CD14-positive monocyte (primary cell): ENCODE measurements around the gene ARNT2. TPM values are rescaled to one million over a fixed set of nuclear protein-coding genes. Genes with fewer than 3 reads are reported as not detected.

Experiments used
- DNase-seq, 3 donors: peaks; one replicate each; pipeline ENCODE4 v3.0.0-alpha.2; 2011 to 2022
- H2AFZ ChIP-seq: 2 replicates; pipeline ENCODE4 v1.6.0; 2012; ENCODE audit warnings: mild to moderate bottlenecking, low read depth, low read length, inconsistent platforms; ENCODE audit not compliant: insufficient read depth, poor library complexity, severe bottlenecking
- H3K27ac ChIP-seq, 2 donors: 1 replicate in 1 of 2; 2 replicates in 1 of 2; pipeline ENCODE4 v1.5.1; 2012 to 2013; ENCODE audit warnings: low read length in 2 of 2, control low read depth in 1 of 2, inconsistent platforms in 1 of 2, low read depth in 1 of 2, mild to moderate bottlenecking in 1 of 2
- H3K27me3 ChIP-seq, 2 donors: one replicate each; pipeline versions ENCODE4 v1.6.0 to v1.6.1; 2011 to 2013; ENCODE audit warnings: low read length in 2 of 2; ENCODE audit not compliant: control insufficient read depth in 2 of 2, insufficient read depth in 2 of 2
- H3K36me3 ChIP-seq, 2 donors: replicated peaks in 1 of 2; 1 replicate in 1 of 2; 2 replicates in 1 of 2; pipeline versions ENCODE4 v1.5.1 to v1.6.1; 2012 to 2013; ENCODE audit warnings: low read length in 2 of 2, control low read depth in 1 of 2, inconsistent platforms in 1 of 2, mild to moderate bottlenecking in 1 of 2; ENCODE audit not compliant: insufficient read depth in 2 of 2, control insufficient read depth in 1 of 2
- H3K4me1 ChIP-seq, 2 donors: 1 replicate in 1 of 2; 2 replicates in 1 of 2; pipeline versions ENCODE4 v1.5.1 to v1.6.1; 2012 to 2013; ENCODE audit warnings: low read length in 2 of 2, control low read depth in 1 of 2, inconsistent platforms in 1 of 2, mild to moderate bottlenecking in 1 of 2, moderate library complexity in 1 of 2; ENCODE audit not compliant: insufficient read depth in 2 of 2, control insufficient read depth in 1 of 2
- H3K4me2 ChIP-seq: replicated peaks from 2 replicates; pipeline ENCODE3; 2012; ENCODE audit warnings: low read length, moderate library complexity, mild to moderate bottlenecking; ENCODE audit not compliant: poor library complexity, severe bottlenecking; ENCODE audit errors: extremely low read depth
- H3K4me3 ChIP-seq, 3 experiments: fragments of 200-600 bp in 1 of 3; sonication (generic) in 1 of 3; replicated peaks in 1 of 3; 1 replicate in 2 of 3; 2 replicates in 1 of 3; pipeline ENCODE4 v1.5.1; 2011 to 2013; ENCODE audit warnings: low read length in 3 of 3, mild to moderate bottlenecking in 3 of 3, control low read depth in 2 of 3, low read depth in 2 of 3, inconsistent platforms in 1 of 3, moderate library complexity in 1 of 3
- H3K79me2 ChIP-seq: 2 replicates; pipeline ENCODE4 v1.6.0; 2012; ENCODE audit warnings: mild to moderate bottlenecking, control low read depth, inconsistent platforms, low read length, moderate library complexity; ENCODE audit not compliant: insufficient read depth
- H3K9ac ChIP-seq: 2 replicates; pipeline ENCODE4 v1.6.0; 2017; ENCODE audit warnings: low read length, mild to moderate bottlenecking; ENCODE audit not compliant: insufficient read depth, poor library complexity, severe bottlenecking
- H3K9me3 ChIP-seq, 2 donors: replicated peaks in 1 of 2; 1 replicate in 1 of 2; 2 replicates in 1 of 2; pipeline versions ENCODE4 v1.5.1 to v1.6.1; 2012 to 2013; ENCODE audit warnings: low read length in 2 of 2, control low read depth in 1 of 2; ENCODE audit not compliant: control insufficient read depth in 1 of 2, insufficient read depth in 1 of 2
- H4K20me1 ChIP-seq: 2 replicates; pipeline ENCODE4 v1.6.0; 2012; ENCODE audit warnings: mild to moderate bottlenecking, low read length, control low read depth, moderate library complexity; ENCODE audit not compliant: insufficient read depth
- H3K27ac Mint-ChIP-seq, 7 donors: one replicate each; pipeline ENCODE4 v1.8.0; 2020; ENCODE audit warnings: mild to moderate bottlenecking in 7 of 7, mixed read lengths in 7 of 7, moderate library complexity in 6 of 7, inconsistent platforms in 2 of 7
- H3K27me3 Mint-ChIP-seq, 3 donors: one replicate each; pipeline ENCODE4 v1.8.0; 2021 to 2022; ENCODE audit warnings: low read depth in 3 of 3, mild to moderate bottlenecking in 3 of 3, mixed read lengths in 3 of 3, moderate library complexity in 3 of 3, inconsistent platforms in 1 of 3
- H3K36me3 Mint-ChIP-seq, 2 donors: one replicate each; pipeline ENCODE4 v1.8.0; 2020; ENCODE audit warnings: mixed read lengths in 2 of 2, inconsistent platforms in 1 of 2, mild to moderate bottlenecking in 1 of 2
- H3K4me1 Mint-ChIP-seq: one replicate; pipeline ENCODE4 v1.8.0; 2020; ENCODE audit warnings: mild to moderate bottlenecking, mixed read lengths
- H3K4me3 Mint-ChIP-seq, 2 donors: one replicate each; pipeline ENCODE4 v1.8.0; 2020; ENCODE audit warnings: mild to moderate bottlenecking in 2 of 2, mixed read lengths in 2 of 2, moderate library complexity in 1 of 2
- H3K9me3 Mint-ChIP-seq, 7 donors: one replicate each; pipeline ENCODE4 v1.8.0; 2020 to 2022; ENCODE audit warnings: mixed read lengths in 7 of 7, mild to moderate bottlenecking in 6 of 7, moderate library complexity in 6 of 7, inconsistent platforms in 2 of 7
- WGBS: methylation state at CpG from one replicate; pipeline ENCODE4 v1.1.5; 2013; ENCODE audit warnings: missing lambda C conversion rate; ENCODE audit not compliant: insufficient coverage; 5-methylcytosine and 5-hydroxymethylcytosine counted together
- intact Hi-C, 2 donors: fragments of 100-400 bp; cut with micrococcal nuclease; formaldehyde crosslinking; loops; one replicate each; pipeline versions ENCODE4 v1.15.0 to v1.15.1; 2023
- polyA plus RNA-seq, 3 donors: library from polyadenylated mRNA; depleted of rRNA in 1 of 3; unstranded in 2 of 3; stranded (reverse) in 1 of 3; fragments of 300-500 nt in 2 of 3; fragments of >200 nt in 1 of 3; fragmentation: Illumina TruSeq in 2 of 3; gene quantifications; 1 replicate in 2 of 3; 2 replicates in 1 of 3; pipeline ENCODE4 v1.2.3, GENCODE V29; 2012 to 2021
- TF ChIP-seq, protein P1 (sequence below): fragments of 200-600 bp; IDR thresholded peaks from one replicate; pipeline ENCODE4 v1.8.0; 2022; ENCODE audit warnings: antibody characterized with exemption, mild to moderate bottlenecking

Gene ARNT2
- polyA plus RNA-seq, 3 donors: not detected

DNA sequence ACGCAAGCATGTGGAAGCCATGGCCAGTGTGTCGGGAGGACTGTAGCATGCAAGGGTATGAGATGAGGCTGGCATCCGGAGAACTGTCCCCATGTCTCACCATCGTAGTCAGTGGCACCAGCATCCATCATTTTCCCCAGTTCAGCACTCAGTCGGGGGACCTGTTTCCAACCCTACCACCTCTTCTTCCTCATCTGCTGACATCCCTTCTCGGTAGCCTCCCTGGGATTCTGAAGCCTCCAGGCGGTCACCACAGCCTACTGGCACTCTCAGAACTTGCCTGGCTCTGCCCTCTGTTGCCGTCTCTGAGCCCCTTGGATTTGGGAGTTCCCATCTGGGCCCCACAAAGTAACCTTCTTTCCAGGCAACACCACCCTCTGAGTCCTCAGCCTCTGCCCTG is 159.9 kb downstream of the ARNT2 start:
- H3K27ac Mint-ChIP-seq: no peak overlapping the region
- H3K4me1 Mint-ChIP-seq: peaks cover 4% of the 10 kb centered on the region
- H3K9ac ChIP-seq: no peak overlapping the region
- H3K36me3 ChIP-seq: no peaks in the 10 kb centered on the region
- no peak overlapping the region for H3K4me3 Mint-ChIP-seq
- no peak overlapping the region for H2AFZ ChIP-seq
- H3K9me3 Mint-ChIP-seq: peaks cover 0 to 3% (median 0%) of the 10 kb centered on the region in 7 donors
- no peaks in the 10 kb centered on the region for H3K4me1 ChIP-seq
- no peak for DNase-seq
- H3K4me3 ChIP-seq: no peak overlapping the region
- TF ChIP-seq, protein P1, sequence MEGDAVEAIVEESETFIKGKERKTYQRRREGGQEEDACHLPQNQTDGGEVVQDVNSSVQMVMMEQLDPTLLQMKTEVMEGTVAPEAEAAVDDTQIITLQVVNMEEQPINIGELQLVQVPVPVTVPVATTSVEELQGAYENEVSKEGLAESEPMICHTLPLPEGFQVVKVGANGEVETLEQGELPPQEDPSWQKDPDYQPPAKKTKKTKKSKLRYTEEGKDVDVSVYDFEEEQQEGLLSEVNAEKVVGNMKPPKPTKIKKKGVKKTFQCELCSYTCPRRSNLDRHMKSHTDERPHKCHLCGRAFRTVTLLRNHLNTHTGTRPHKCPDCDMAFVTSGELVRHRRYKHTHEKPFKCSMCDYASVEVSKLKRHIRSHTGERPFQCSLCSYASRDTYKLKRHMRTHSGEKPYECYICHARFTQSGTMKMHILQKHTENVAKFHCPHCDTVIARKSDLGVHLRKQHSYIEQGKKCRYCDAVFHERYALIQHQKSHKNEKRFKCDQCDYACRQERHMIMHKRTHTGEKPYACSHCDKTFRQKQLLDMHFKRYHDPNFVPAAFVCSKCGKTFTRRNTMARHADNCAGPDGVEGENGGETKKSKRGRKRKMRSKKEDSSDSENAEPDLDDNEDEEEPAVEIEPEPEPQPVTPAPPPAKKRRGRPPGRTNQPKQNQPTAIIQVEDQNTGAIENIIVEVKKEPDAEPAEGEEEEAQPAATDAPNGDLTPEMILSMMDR: no peak
- H4K20me1 ChIP-seq: no peaks in the 10 kb centered on the region
- no peak overlapping the region for H3K27ac ChIP-seq
- peaks cover 6 to 13% (median 8%) of the 10 kb centered on the region in 3 donors for H3K27me3 Mint-ChIP-seq
- WGBS: 91% methylated on average over 7 of the region's 8 CpGs
- no peaks in the 10 kb centered on the region for H3K27me3 ChIP-seq
- H3K79me2 ChIP-seq: no peaks in the 10 kb centered on the region
- intact Hi-C loops: no loop called here
- H3K4me2 ChIP-seq: no peak overlapping the region
- H3K9me3 ChIP-seq: no peaks in the 10 kb centered on the region
- no peaks in the 10 kb centered on the region for H3K36me3 Mint-ChIP-seq

DNA sequence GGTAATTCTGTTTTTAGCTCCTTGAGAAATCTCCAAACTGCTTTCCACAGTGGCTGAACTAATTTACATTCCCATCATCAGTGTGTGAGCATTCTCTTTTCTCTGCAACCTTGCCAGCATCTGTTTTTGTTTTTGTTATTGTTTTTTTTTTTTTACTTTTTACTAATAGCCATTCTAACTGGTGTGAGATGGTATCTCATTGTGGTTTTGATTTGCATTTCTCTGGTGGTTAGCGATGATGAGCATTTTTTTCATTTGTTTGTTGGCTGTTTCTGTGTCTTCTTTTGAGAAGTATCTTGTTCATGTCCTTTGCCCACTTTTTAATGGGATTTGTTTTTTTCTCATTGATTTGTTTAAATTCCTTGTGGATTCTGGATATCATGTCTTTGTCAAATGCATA is 161.2 kb downstream of the ARNT2 start:
- no peaks in the 10 kb centered on the region for H4K20me1 ChIP-seq
- no CpG with 5 or more reads among the region's 1 CpG for WGBS
- H3K27me3 ChIP-seq: no peaks in the 10 kb centered on the region
- peaks cover 2% of the 10 kb centered on the region for H3K4me1 Mint-ChIP-seq
- no peaks in the 10 kb centered on the region for H3K36me3 ChIP-seq
- H3K4me3 Mint-ChIP-seq: no peak overlapping the region
- H3K27ac Mint-ChIP-seq: no peak overlapping the region
- no peak overlapping the region for H3K9ac ChIP-seq
- no peak overlapping the region for H2AFZ ChIP-seq
- TF ChIP-seq, protein P1: no peak
- intact Hi-C loops: no loop called here
- peaks cover 0 to 3% (median 0%) of the 10 kb centered on the region in 7 donors for H3K9me3 Mint-ChIP-seq
- peaks cover 6 to 13% (median 8%) of the 10 kb centered on the region in 3 donors for H3K27me3 Mint-ChIP-seq
- no peaks in the 10 kb centered on the region for H3K36me3 Mint-ChIP-seq
- no peak overlapping the region for H3K4me3 ChIP-seq
- H3K9me3 ChIP-seq: no peaks in the 10 kb centered on the region
- no peak overlapping the region for H3K27ac ChIP-seq
- no peak for DNase-seq
- no peaks in the 10 kb centered on the region for H3K79me2 ChIP-seq
- H3K4me1 ChIP-seq: no peaks in the 10 kb centered on the region
- no peak overlapping the region for H3K4me2 ChIP-seq
